ENCODE results near the gene SARDH.

DNA sequence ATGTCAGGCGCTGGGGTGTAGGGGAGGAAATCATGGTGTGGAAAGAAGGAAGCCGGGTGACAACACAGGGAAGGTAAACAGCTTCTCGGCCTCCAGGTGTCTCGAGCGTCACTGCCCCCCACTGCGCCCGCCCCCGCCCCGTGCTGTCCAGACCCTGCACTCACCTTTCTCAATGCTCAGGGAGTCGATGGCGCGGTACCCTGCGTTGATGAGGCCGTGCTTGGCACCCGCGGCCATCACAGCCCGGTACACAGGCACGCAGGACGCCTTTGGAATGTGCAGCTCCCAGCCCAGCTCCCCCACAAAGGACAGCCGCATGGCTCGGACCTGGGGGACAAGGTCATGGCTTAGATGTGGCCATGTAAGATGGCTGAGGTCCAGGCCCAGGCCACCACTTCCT lies 66.8 kb downstream of the SARDH start:
- TF ChIP-seq, protein P1, sequence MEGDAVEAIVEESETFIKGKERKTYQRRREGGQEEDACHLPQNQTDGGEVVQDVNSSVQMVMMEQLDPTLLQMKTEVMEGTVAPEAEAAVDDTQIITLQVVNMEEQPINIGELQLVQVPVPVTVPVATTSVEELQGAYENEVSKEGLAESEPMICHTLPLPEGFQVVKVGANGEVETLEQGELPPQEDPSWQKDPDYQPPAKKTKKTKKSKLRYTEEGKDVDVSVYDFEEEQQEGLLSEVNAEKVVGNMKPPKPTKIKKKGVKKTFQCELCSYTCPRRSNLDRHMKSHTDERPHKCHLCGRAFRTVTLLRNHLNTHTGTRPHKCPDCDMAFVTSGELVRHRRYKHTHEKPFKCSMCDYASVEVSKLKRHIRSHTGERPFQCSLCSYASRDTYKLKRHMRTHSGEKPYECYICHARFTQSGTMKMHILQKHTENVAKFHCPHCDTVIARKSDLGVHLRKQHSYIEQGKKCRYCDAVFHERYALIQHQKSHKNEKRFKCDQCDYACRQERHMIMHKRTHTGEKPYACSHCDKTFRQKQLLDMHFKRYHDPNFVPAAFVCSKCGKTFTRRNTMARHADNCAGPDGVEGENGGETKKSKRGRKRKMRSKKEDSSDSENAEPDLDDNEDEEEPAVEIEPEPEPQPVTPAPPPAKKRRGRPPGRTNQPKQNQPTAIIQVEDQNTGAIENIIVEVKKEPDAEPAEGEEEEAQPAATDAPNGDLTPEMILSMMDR (IDR thresholded peaks at IDR 0.05; ENCODE audit: low read length) = no peak
- no peak for TF ChIP-seq EZH2 (optimal IDR thresholded peaks at IDR 0.05; ENCODE audit: low read depth, low read length)
- TF ChIP-seq EZH2phosphoT487 (IDR thresholded peaks at IDR 0.05; ENCODE audit: low read length) = no peak
